Epidermal melanocyte (primary cell): ENCODE measurements around the gene FAM163B.

ENCODE experiments used
- DNase-seq: peaks from one replicate; pipeline ENCODE4 v3.0.0; 2011; ENCODE audit warnings: low spot score; ENCODE audit not compliant: insufficient read length

FAM163B gene

GRCh38 chr9:133609311-133610098 lies at the start of gene FAM163B:
Gene FAM163B, minus strand, starts transcription at chr9:133609389. Its CDS starts 29,166 bp downstream, at chr9:133580223.
- no peak for DNase-seq

- no peak for DNase-seq
These were observed 48.0 kb upstream of the FAM163B start for GRCh38 chr9:133657120-133657661.

- DNase-seq, result no peak
These were observed 47.3 kb upstream of the FAM163B start for GRCh38 chr9:133656211-133657119.

- no peak for DNase-seq
These were observed 46.5 kb upstream of the FAM163B start for GRCh38 chr9:133655701-133656100.

- DNase-seq, result no peak
These were observed 45.8 kb upstream of the FAM163B start for GRCh38 chr9:133654736-133655657.

- no peak for DNase-seq
These were observed 44.4 kb upstream of the FAM163B start for GRCh38 chr9:133653638-133654037.

- DNase-seq, result no peak
These were observed 40.8 kb upstream of the FAM163B start for GRCh38 chr9:133650026-133650425.

GRCh38 chr9:133649194-133649593 lies 40.0 kb upstream of the FAM163B start:
- no peak for DNase-seq

GRCh38 chr9:133647765-133648469 lies 38.7 kb upstream of the FAM163B start:
- no peak for DNase-seq

GRCh38 chr9:133647148-133647547 lies 38.0 kb upstream of the FAM163B start:
- DNase-seq, result no peak

- no peak for DNase-seq
These were observed 36.0 kb upstream of the FAM163B start for GRCh38 chr9:133645021-133645765.

GRCh38 chr9:133643978-133644760 lies 35.0 kb upstream of the FAM163B start:
- DNase-seq, result no peak

- DNase-seq, result no peak
These were observed 34.2 kb upstream of the FAM163B start for GRCh38 chr9:133643362-133643755.

- no peak for DNase-seq
These were observed 33.6 kb upstream of the FAM163B start for GRCh38 chr9:133642708-133643361.

GRCh38 chr9:133641861-133642595 lies 32.8 kb upstream of the FAM163B start:
- no peak for DNase-seq

- no peak for DNase-seq
These were observed 32.1 kb upstream of the FAM163B start for GRCh38 chr9:133641396-133641655.

GRCh38 chr9:133640580-133641395 lies 31.6 kb upstream of the FAM163B start:
- no peak for DNase-seq
